GM12875 (cell line): ENCODE results near the gene FOXP2.
"Not testable (repeated sequence)": the region's sequence is repeated elsewhere in the genome, so short reads cannot be mapped to it uniquely, and the experiment has no call there.

Experiments used
- H3K4me3 ChIP-seq: one replicate; pipeline ENCODE4 v1.5.1; 2011; ENCODE audit warnings: low read depth, low read length, control low read depth
- TF ChIP-seq, protein P1 (sequence below): IDR thresholded peaks from 2 replicates; pipeline ENCODE4 v1.5.1; 2011; ENCODE audit warnings: low read depth, mild to moderate bottlenecking, control low read depth, inconsistent platforms, low read length, moderate library complexity, borderline replicate concordance; ENCODE audit not compliant: insufficient read depth

The FOXP2 gene

DNA sequence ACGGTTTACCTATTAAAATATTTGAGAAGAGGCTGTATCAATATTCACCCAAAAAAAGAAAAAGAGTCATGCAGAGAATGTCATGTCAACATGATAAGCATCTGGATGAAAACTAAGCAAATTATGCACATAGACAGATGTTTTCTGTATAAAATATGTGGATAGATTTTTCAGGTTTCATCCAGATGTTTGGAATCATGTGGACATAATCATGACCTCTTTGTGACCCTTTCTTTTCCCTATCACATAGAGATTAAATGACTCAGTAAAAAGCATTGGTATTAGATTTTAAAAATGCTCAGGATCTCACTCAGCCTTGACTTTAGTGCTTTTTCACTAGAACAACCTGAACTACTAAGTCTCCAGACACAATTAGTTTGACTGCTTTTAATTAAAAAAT lies 90.0 kb downstream of the FOXP2 start:
- H3K4me3 ChIP-seq, result no peak overlapping the region
- TF ChIP-seq, protein P1, sequence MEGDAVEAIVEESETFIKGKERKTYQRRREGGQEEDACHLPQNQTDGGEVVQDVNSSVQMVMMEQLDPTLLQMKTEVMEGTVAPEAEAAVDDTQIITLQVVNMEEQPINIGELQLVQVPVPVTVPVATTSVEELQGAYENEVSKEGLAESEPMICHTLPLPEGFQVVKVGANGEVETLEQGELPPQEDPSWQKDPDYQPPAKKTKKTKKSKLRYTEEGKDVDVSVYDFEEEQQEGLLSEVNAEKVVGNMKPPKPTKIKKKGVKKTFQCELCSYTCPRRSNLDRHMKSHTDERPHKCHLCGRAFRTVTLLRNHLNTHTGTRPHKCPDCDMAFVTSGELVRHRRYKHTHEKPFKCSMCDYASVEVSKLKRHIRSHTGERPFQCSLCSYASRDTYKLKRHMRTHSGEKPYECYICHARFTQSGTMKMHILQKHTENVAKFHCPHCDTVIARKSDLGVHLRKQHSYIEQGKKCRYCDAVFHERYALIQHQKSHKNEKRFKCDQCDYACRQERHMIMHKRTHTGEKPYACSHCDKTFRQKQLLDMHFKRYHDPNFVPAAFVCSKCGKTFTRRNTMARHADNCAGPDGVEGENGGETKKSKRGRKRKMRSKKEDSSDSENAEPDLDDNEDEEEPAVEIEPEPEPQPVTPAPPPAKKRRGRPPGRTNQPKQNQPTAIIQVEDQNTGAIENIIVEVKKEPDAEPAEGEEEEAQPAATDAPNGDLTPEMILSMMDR, result no peak

DNA sequence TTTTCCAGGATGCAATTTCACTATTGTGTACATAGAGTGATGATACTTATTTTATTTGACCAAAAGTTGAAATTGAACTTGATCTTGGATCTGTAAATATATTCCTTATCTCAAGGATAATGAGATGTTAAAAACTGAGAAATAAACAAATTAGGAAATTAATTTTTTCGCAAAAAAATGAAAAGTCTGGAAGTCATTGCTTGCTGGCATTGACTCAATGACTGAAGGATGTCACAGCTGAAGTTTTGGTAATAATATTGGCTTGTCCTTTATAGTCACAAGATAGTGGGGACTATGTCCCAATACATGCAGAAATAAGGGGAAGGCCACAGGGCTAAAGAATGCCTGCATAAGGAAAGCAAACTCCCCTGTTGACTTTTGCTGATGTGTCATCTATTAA lies 92.8 kb downstream of the FOXP2 start:
- TF ChIP-seq, protein P1, result no peak
- H3K4me3 ChIP-seq, result no peak overlapping the region

DNA sequence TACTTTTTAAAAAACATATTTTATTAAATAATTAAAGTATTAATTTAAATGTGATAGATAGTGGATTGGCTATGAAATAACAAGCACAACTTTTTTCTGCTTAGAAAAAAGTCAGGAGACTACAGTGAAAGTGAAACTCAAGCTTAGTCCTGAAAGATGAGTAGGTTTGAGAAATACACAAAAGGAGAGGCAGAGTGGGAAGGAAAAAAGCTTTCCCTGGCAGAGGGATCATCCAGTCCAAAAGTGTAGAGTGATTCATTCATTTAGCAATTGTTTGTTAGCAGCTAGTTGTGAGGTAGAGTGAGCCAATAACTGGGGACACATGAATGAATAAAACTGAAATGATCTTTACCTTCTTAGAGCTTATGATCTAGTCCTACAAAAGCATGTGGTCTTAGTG lies 93.5 kb downstream of the FOXP2 start:
- TF ChIP-seq, protein P1, result no peak
- no peak overlapping the region for H3K4me3 ChIP-seq

DNA sequence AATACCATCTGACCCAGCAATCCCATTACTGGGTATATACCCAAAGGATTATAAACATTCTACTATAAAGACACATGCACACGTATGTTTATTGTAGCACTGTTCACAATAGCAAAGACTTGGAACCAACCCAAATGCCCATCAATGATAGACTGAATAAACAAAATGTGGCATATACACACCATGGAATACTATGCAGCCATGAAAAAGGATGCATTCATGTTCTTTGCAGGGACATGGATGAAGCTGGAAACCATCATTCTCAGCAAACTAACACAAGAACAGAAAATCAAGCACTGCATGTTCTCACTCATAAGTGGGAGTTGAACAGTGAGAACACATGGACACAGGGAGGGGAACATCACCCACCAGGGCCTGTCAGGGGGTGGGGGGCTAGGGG lies 96.2 kb downstream of the FOXP2 start:
- not testable (repeated sequence) for H3K4me3 ChIP-seq

DNA sequence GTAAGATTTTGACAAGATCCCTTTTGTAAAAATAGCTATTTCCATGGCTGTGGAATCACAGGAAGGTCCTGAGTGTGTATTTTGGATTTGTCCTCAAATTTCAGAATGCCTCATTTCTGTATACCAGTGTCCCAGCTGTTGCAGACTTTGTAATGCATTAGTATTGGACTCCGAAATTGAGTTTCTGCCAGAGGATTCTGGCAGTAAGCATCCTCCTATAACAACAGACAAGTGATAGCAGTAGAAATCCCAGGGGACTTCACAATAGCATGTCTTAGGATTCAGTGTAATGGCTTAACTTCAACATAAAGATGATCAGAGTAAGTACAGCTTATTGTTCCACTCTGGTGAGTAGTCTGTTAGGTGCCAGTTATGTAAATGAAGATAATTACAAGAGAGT lies 104.6 kb downstream of the FOXP2 start:
- TF ChIP-seq, protein P1, result no peak
- H3K4me3 ChIP-seq, result no peak overlapping the region

- TF ChIP-seq, protein P1, result no peak
- no peak overlapping the region for H3K4me3 ChIP-seq
Observed at GRCh38 chr7:114522081-114522480, 107.5 kb downstream of the FOXP2 start.

DNA sequence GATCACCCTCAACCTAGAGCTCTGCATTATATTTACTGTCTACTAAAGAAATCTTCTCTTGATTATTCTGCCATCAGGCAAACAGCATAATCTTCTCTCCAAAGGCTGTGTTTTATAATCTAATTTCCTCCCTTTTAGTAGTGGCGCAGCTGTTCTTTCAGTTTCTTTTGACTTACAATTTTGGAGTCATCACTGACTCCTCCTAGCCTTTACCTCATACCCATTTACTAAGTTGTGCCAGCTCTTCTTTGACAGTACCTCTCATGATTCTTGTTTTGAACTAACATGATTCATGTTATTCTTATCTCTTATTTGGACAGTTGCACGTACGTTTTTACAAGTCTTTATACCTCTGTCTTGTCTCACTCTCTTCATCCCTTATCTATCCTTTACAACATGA lies 113.0 kb downstream of the FOXP2 start:
- no peak overlapping the region for H3K4me3 ChIP-seq
- TF ChIP-seq, protein P1, result no peak

DNA sequence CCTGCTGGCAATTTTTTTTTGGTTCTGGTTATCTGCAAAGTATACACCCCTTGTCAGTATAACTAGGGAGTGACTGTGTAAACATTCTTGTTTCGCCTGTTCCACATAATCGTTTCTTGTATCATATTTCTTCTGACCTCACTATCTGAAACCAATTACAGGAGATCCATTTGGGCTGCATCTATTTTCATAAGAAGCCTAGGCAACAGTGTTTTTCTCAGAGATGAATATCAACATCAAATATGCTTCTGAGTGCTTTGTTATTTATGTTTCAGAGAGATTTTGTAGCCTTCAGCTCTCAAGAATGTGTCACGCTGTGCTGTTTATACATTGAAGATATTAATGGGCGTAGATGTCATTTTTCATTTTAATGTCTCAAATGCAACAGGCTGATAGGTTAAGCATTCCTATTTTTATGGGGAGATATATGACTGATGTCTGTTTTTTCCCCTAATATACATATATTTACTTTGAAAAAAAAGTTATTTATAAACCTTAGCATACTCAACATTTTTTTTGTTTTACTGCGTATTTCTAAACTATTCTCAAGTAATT lies 115.5 kb downstream of the FOXP2 start:
- TF ChIP-seq, protein P1, result no peak
- H3K4me3 ChIP-seq, result no peak overlapping the region
